SK-N-SH treated with all-trans-retinoic acid at 6 μM for 48 hours (cell line): ENCODE results near the gene AP1S1.

Source experiments
- ATAC-seq: fragments of 200-7000 bp; cut with Tn5 transposase; 3 replicates; pipeline ENCODE4 v1.9.1; 2020; ENCODE audit warnings: mild to moderate bottlenecking, moderate library complexity
- ARNTL ChIP-seq: fragments of 450-650 bp; formaldehyde crosslinking; IDR thresholded peaks from 2 replicates; pipeline ENCODE4 v1.5.0; 2020; ENCODE audit warnings: low read depth, mild to moderate bottlenecking, moderate library complexity, borderline replicate concordance
- CSDC2 ChIP-seq: fragments of 250-450 bp; sonication (Bioruptor Pico); IDR thresholded peaks from 2 replicates; pipeline ENCODE4 v1.5.0; 2020; ENCODE audit warnings: mild to moderate bottlenecking, moderate library complexity
- ESRRG ChIP-seq: fragments of 250-450 bp; sonication (Bioruptor Pico); IDR thresholded peaks from 2 replicates; pipeline ENCODE4 v1.6.1; 2021; ENCODE audit warnings: mild to moderate bottlenecking
- GLIS3 ChIP-seq: fragments of 250-450 bp; sonication (Bioruptor Pico); IDR thresholded peaks from 2 replicates; pipeline ENCODE4 v1.5.0; 2020; ENCODE audit warnings: mild to moderate bottlenecking, moderate library complexity
- ISL1 ChIP-seq: fragments of 250-450 bp; sonication (Bioruptor Pico); IDR thresholded peaks from 2 replicates; pipeline ENCODE4 v2.1.2; 2022; ENCODE audit warnings: mild to moderate bottlenecking, moderate library complexity
- OSR1 ChIP-seq: fragments of 250-450 bp; sonication (Bioruptor Pico); IDR thresholded peaks from 2 replicates; pipeline ENCODE4 v1.8.0; 2022; ENCODE audit warnings: moderate library complexity, mild to moderate bottlenecking, inconsistent platforms
- PPARA ChIP-seq: fragments of 250-450 bp; sonication (Bioruptor Pico); IDR thresholded peaks from 2 replicates; pipeline ENCODE4 v1.5.0; 2020; ENCODE audit warnings: mild to moderate bottlenecking, borderline replicate concordance
- SNAI2 ChIP-seq: fragments of 250-450 bp; sonication (Bioruptor Pico); IDR thresholded peaks from 2 replicates; pipeline ENCODE4 v1.5.0; 2020; ENCODE audit warnings: mild to moderate bottlenecking, moderate library complexity
- TCF4 ChIP-seq: fragments of 250-450 bp; sonication (Bioruptor Pico); IDR thresholded peaks from 2 replicates; pipeline ENCODE4 v1.8.0; 2021; ENCODE audit warnings: mild to moderate bottlenecking, moderate library complexity, borderline replicate concordance
- TOX ChIP-seq: fragments of 250-450 bp; sonication (Bioruptor Pico); IDR thresholded peaks from 2 replicates; pipeline ENCODE4 v1.8.0; 2021; ENCODE audit warnings: mild to moderate bottlenecking, moderate library complexity, borderline replicate concordance
- ZC3H10 ChIP-seq: fragments of 250-450 bp; sonication (Bioruptor Pico); IDR thresholded peaks from 2 replicates; pipeline ENCODE4 v1.5.1; 2021; ENCODE audit warnings: mild to moderate bottlenecking, moderate library complexity
- ZFP3 ChIP-seq: fragments of 250-450 bp; sonication (Bioruptor Pico); IDR thresholded peaks from 2 replicates; pipeline ENCODE4 v1.5.0; 2020; ENCODE audit warnings: mild to moderate bottlenecking, moderate library complexity
- ZFP30 ChIP-seq: fragments of 450-650 bp; formaldehyde crosslinking; IDR thresholded peaks from 2 replicates; pipeline ENCODE4 v1.5.0; 2022; ENCODE audit warnings: mild to moderate bottlenecking, moderate library complexity
- ZNF70 ChIP-seq: fragments of 450-650 bp; formaldehyde crosslinking; IDR thresholded peaks from 2 replicates; pipeline ENCODE4 v1.5.0; 2020; ENCODE audit warnings: mild to moderate bottlenecking, moderate library complexity
- TF ChIP-seq, protein P1 (sequence below): fragments of 250-450 bp; sonication (Bioruptor Pico); IDR thresholded peaks from 2 replicates; pipeline ENCODE4 v1.8.0; 2020; ENCODE audit warnings: mild to moderate bottlenecking, moderate library complexity, borderline replicate concordance
- TF ChIP-seq, protein P2 (sequence below): fragments of 250-450 bp; sonication (Bioruptor Pico); IDR thresholded peaks from 2 replicates; pipeline ENCODE4 v1.5.1; 2021; ENCODE audit warnings: mild to moderate bottlenecking, moderate library complexity
- TF ChIP-seq, protein P3 (sequence below): fragments of 250-450 bp; sonication (Bioruptor Pico); IDR thresholded peaks from 2 replicates; pipeline ENCODE4 v1.5.1; 2020; ENCODE audit warnings: low read depth, mild to moderate bottlenecking, moderate library complexity
- TF ChIP-seq, protein P4 (sequence below): fragments of 250-450 bp; sonication (Bioruptor Pico); IDR thresholded peaks from 2 replicates; pipeline ENCODE4 v1.8.0; 2021; ENCODE audit warnings: low read depth, mild to moderate bottlenecking, moderate library complexity, borderline replicate concordance

The AP1S1 gene

DNA sequence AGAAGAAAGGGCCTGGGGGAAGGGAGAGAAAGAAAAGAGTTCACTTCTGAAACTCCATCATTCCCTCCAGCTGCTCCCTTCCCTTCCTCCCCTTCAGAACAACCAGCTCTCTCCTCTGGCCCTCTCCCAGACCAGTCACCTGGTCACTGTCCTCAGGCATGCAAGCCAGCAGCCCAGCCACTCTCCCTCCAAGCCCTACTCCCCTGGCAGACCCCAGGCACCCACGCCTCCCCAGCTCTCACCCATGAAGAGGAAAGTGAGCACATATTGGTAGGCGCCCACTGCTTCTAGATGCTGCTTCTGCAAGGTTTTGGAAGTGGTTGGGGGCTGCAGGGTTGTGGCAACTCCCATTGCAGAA is 46.2 kb downstream of the AP1S1 start:
- TF ChIP-seq ZFP3 (CRISPR knock-in tag) = no peak
- TF ChIP-seq, protein P1, sequence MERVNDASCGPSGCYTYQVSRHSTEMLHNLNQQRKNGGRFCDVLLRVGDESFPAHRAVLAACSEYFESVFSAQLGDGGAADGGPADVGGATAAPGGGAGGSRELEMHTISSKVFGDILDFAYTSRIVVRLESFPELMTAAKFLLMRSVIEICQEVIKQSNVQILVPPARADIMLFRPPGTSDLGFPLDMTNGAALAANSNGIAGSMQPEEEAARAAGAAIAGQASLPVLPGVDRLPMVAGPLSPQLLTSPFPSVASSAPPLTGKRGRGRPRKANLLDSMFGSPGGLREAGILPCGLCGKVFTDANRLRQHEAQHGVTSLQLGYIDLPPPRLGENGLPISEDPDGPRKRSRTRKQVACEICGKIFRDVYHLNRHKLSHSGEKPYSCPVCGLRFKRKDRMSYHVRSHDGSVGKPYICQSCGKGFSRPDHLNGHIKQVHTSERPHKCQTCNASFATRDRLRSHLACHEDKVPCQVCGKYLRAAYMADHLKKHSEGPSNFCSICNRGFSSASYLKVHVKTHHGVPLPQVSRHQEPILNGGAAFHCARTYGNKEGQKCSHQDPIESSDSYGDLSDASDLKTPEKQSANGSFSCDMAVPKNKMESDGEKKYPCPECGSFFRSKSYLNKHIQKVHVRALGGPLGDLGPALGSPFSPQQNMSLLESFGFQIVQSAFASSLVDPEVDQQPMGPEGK = no peak
- TF ChIP-seq TCF4 (CRISPR knock-in tag) = no peak
- TF ChIP-seq, protein P2, sequence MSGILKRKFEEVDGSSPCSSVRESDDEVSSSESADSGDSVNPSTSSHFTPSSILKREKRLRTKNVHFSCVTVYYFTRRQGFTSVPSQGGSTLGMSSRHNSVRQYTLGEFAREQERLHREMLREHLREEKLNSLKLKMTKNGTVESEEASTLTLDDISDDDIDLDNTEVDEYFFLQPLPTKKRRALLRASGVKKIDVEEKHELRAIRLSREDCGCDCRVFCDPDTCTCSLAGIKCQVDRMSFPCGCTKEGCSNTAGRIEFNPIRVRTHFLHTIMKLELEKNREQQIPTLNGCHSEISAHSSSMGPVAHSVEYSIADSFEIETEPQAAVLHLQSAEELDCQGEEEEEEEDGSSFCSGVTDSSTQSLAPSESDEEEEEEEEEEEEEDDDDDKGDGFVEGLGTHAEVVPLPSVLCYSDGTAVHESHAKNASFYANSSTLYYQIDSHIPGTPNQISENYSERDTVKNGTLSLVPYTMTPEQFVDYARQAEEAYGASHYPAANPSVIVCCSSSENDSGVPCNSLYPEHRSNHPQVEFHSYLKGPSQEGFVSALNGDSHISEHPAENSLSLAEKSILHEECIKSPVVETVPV (CRISPR knock-in tag) = no peak
- TF ChIP-seq ZC3H10 (CRISPR knock-in tag) = no peak
- no peak for TF ChIP-seq TOX (CRISPR knock-in tag)
- TF ChIP-seq CSDC2 = no peak
- no peak for TF ChIP-seq OSR1 (CRISPR knock-in tag)
- TF ChIP-seq, protein P3, sequence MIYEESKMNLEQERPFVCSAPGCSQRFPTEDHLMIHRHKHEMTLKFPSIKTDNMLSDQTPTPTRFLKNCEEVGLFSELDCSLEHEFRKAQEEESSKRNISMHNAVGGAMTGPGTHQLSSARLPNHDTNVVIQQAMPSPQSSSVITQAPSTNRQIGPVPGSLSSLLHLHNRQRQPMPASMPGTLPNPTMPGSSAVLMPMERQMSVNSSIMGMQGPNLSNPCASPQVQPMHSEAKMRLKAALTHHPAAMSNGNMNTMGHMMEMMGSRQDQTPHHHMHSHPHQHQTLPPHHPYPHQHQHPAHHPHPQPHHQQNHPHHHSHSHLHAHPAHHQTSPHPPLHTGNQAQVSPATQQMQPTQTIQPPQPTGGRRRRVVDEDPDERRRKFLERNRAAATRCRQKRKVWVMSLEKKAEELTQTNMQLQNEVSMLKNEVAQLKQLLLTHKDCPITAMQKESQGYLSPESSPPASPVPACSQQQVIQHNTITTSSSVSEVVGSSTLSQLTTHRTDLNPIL (CRISPR knock-in tag) = no peak
- TF ChIP-seq ZNF70 (CRISPR knock-in tag) = no peak
- no peak for TF ChIP-seq ARNTL (CRISPR knock-in tag)
- no peak for TF ChIP-seq ISL1
- TF ChIP-seq, all 23 proteins: peak for 0
- ATAC-seq = no peak; the same call in 2 of the 3 replicates

DNA sequence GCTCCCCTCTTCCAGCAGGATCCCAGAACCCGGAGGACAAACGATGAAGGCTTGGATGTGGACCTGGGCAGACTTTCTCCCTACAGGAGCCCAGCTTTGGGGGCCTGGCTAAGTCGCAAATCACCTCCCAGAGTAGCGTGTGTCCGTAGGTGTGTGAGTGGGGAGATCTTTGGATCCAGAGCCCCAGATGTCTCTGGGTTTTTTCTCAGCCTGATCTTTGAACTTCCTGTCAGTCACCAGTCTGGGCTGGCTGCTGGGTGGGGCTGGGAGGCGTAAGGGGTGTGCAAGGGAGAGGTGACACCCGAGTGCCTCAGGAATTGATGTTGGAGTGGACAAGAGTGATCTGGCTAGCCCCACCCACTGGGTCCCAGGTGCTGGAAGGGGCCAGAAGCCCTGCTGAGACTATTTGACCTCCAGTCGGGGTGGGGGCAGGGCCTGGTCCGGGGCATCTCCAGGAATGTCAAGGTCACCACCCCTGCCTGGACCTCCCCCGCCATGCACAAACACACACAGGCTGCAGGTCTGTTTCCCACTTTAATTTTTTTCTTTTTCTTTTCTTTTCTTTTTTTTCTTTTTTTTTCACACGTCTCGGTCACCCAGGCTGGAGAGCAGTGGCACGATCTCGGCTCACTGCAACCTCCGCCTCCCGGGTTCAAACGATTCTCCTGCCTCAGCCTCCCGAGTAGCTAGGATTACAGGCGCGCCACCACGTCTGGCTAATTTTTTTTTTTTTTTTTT is 46.8 kb downstream of the AP1S1 start, which contains the start of gene MOGAT3:
Gene MOGAT3 (minus strand): TSS at position 175 of the 738 bp plus-strand sequence. CDS start 182 bp downstream, outside the sequence.
- TF ChIP-seq, protein P2 (CRISPR knock-in tag) = no peak
- TF ChIP-seq SNAI2 (no peak), ZC3H10 (CRISPR knock-in tag) (no peak), ZNF70 (CRISPR knock-in tag) (no peak), OSR1 (CRISPR knock-in tag) (no peak), ZFP30 (no peak)
- TF ChIP-seq, protein P3 (CRISPR knock-in tag) = no peak
- no peak for ATAC-seq

DNA sequence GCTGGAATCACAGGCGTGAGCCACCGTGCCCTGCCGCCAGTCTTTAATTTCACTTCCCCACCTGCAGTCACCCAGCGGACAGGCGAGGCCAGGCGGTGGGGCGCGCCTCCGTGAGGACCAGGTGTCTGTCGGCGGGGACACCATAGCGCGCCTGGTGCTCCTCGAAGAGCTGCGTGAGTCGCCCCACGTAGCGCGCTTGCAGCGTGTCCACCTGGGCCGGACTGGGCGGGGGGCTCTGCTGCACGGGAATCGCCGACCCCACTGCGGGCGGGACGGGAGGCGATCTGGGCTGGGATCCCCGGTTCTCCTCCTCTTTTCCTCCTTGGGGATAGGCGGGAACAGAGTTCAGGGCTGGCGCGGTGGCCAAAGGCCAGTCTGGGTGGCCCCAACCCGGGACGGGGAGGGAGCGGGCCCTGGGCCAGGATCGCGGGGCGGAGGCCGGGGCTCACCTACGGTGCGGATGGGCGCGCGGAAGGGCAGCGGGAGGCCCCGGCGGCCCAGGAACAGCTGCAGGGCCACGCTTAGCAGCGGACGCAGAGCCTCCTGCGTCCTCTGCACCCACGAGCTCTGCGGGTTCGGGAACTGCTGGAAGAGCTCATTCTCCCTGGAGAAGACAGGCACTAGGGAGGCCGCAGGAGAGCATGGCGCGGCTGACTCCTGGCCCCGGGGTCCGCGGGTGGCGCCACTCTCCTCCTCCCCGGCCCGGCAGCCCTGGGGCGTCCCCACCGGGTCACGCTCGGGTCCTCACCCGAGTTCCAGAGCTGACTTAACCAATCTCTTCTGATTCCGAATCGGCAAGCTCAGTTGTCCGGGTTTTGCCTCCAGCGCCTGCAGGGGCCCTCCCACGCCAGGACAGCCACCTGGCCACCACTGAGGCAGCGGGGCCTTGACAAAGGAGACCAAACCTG is 47.7 kb downstream of the AP1S1 start:
- no peak for ATAC-seq
- TF ChIP-seq PPARA (CRISPR knock-in tag) (no peak), ARNTL (CRISPR knock-in tag) (no peak), TCF4 (CRISPR knock-in tag) (no peak), ZC3H10 (CRISPR knock-in tag) (no peak), OSR1 (CRISPR knock-in tag) (no peak), ZFP30 (no peak), ZFP3 (CRISPR knock-in tag) (no peak), GLIS3 (CRISPR knock-in tag) (no peak), ZNF70 (CRISPR knock-in tag) (no peak), ESRRG (no peak), CSDC2 (no peak)
- TF ChIP-seq, protein P4, sequence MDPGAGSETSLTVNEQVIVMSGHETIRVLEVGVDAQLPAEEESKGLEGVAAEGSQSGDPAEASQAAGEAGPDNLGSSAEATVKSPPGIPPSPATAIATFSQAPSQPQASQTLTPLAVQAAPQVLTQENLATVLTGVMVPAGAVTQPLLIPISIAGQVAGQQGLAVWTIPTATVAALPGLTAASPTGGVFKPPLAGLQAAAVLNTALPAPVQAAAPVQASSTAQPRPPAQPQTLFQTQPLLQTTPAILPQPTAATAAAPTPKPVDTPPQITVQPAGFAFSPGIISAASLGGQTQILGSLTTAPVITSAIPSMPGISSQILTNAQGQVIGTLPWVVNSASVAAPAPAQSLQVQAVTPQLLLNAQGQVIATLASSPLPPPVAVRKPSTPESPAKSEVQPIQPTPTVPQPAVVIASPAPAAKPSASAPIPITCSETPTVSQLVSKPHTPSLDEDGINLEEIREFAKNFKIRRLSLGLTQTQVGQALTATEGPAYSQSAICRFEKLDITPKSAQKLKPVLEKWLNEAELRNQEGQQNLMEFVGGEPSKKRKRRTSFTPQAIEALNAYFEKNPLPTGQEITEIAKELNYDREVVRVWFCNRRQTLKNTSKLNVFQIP = no peak
- TF ChIP-seq, protein P3 (CRISPR knock-in tag) = no peak
- TF ChIP-seq, protein P1 = no peak
